Heart left ventricle (tissue), 13 donors: ENCODE results near the gene TAB2.

ENCODE experiments used
- POLR2A ChIP-seq, 2 donors: fragments of 450-650 bp; IDR thresholded peaks; one replicate each; pipeline ENCODE4 v1.6.1; 2017; ENCODE audit warnings: antibody characterized with exemption in 2 of 2, mild to moderate bottlenecking in 2 of 2, moderate library complexity in 2 of 2
- TF ChIP-seq, protein P1 (sequence below), 12 donors: fragments of 200-600 bp; sonication (generic) in 4 of 12; IDR thresholded peaks; one replicate each; pipeline versions ENCODE4 v1.5.0 to v1.8.0; 2018 to 2022; ENCODE audit warnings: antibody characterized with exemption in 12 of 12, mild to moderate bottlenecking in 5 of 12
- donor health status: ischemic (EF 13 %, LVEDD 7.1; RV severe dilation, severe dysfunction).
- donor health status: DM: no; HTN: yes; CAD: no.
- donor health status: DM: no; HTN: no; CAD: no.
- donor health status: ischemic (EF 25% LVEDD 6.9; RV normal size, moderate dysfunction).
- donor health status: ischemic (EF 25% LVEDD 5.7; RV mildly dilated, moderate dysfunction).
- donor health status: ischemic (EF 35%, LVEDD 5.7; RV mildly dilated, moderate dysfunction).
- donor health status: nonischemic (EF 11% LVEDD 7.7; RV severe dilation, severe dysfunction).
- donor health status: DM: yes; HTN: yes; CAD: no.
- donor health status: PGD.
- donor health status: ischemic (EF 29% LVEDD 5.4; RV normal size, mild dysfunction).
- donor health status: nonischemic (EF 23%, LVEDD 6.1; RV moderate dilation, normal function).

GRCh38 chr6:149403534-149403933 lies 86.0 kb downstream of the TAB2 start:
- TF ChIP-seq, protein P1, sequence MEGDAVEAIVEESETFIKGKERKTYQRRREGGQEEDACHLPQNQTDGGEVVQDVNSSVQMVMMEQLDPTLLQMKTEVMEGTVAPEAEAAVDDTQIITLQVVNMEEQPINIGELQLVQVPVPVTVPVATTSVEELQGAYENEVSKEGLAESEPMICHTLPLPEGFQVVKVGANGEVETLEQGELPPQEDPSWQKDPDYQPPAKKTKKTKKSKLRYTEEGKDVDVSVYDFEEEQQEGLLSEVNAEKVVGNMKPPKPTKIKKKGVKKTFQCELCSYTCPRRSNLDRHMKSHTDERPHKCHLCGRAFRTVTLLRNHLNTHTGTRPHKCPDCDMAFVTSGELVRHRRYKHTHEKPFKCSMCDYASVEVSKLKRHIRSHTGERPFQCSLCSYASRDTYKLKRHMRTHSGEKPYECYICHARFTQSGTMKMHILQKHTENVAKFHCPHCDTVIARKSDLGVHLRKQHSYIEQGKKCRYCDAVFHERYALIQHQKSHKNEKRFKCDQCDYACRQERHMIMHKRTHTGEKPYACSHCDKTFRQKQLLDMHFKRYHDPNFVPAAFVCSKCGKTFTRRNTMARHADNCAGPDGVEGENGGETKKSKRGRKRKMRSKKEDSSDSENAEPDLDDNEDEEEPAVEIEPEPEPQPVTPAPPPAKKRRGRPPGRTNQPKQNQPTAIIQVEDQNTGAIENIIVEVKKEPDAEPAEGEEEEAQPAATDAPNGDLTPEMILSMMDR (IDR thresholded peaks at IDR 0.05) = no peak
- no peak for TF ChIP-seq POLR2A (IDR thresholded peaks at IDR 0.05)
